GM08714 (cell line): ENCODE measurements around the gene MRM1.
A peak's percentile ranks its signal among the peaks of the same experiment; 100 is the strongest.

ENCODE experiments used
- H3K4me3 ChIP-seq: fragments of 200-500 bp; sonication (Bioruptor generic); 2 replicates; pipeline ENCODE4 v1.5.1; 2014; ENCODE audit warnings: mild to moderate bottlenecking, low read length, inconsistent platforms
- ZNF274 ChIP-seq: IDR thresholded peaks from 2 replicates; pipeline ENCODE4 v1.6.1; 2012; ENCODE audit warnings: mild to moderate bottlenecking, low read depth, low read length

MRM1 gene

GRCh38 chr17:36601303-36602029, at the start of gene MRM1:
Gene MRM1 (plus strand): TSS chr17:36601583. CDS start chr17:36601811, 228 bp downstream.
- TF ChIP-seq ZNF274 = no peak

GRCh38 chr17:36553459-36553858, 47.9 kb upstream of the MRM1 start:
- H3K4me3 ChIP-seq = no peak overlapping the region
- TF ChIP-seq ZNF274 = no peak

More at GRCh38 chr17:36601303-36602029, at the start of gene MRM1:
- peak within 1 kb of the TSS; percentile 84 for H3K4me3 ChIP-seq

- H3K4me3 ChIP-seq = no peak overlapping the region
- no peak for TF ChIP-seq ZNF274
Measured at GRCh38 chr17:36566081-36566480, 35.3 kb upstream of the MRM1 start.

GRCh38 chr17:36575028-36575427, 26.4 kb upstream of the MRM1 start:
- no peak for TF ChIP-seq ZNF274
- H3K4me3 ChIP-seq = no peak overlapping the region

GRCh38 chr17:36576793-36577192, 24.6 kb upstream of the MRM1 start:
- H3K4me3 ChIP-seq = no peak overlapping the region
- TF ChIP-seq ZNF274 = no peak

- no peak for TF ChIP-seq ZNF274
- no peak overlapping the region for H3K4me3 ChIP-seq
Measured at GRCh38 chr17:36578671-36579070, 22.7 kb upstream of the MRM1 start.

- no peak overlapping the region for H3K4me3 ChIP-seq
- no peak for TF ChIP-seq ZNF274
Measured at GRCh38 chr17:36583787-36584186, 17.6 kb upstream of the MRM1 start.

GRCh38 chr17:36586138-36586537, 15.2 kb upstream of the MRM1 start:
- no peak overlapping the region for H3K4me3 ChIP-seq
- TF ChIP-seq ZNF274 = no peak

- no peak overlapping the region for H3K4me3 ChIP-seq
- no peak for TF ChIP-seq ZNF274
Measured at GRCh38 chr17:36590082-36590481, 11.3 kb upstream of the MRM1 start.

GRCh38 chr17:36591434-36592315, 9.7 kb upstream of the MRM1 start, which contains the start of gene DHRS11:
Gene DHRS11 (plus strand): TSS chr17:36591879. CDS start chr17:36592010, 131 bp downstream.
- no peak for TF ChIP-seq ZNF274
- H3K4me3 ChIP-seq = peak within 1 kb of the TSS; percentile 79

GRCh38 chr17:36592316-36592715, 9.1 kb upstream of the MRM1 start:
- TF ChIP-seq ZNF274 = no peak
- peak overlapping the region; percentile 79 for H3K4me3 ChIP-seq

GRCh38 chr17:36592716-36593321, 8.6 kb upstream of the MRM1 start:
- H3K4me3 ChIP-seq = peak overlapping the region; percentile 79; the same call in 1 of the 2 replicates
- no peak for TF ChIP-seq ZNF274

GRCh38 chr17:36593656-36594316, 7.6 kb upstream of the MRM1 start:
- no peak for TF ChIP-seq ZNF274
- H3K4me3 ChIP-seq = no peak overlapping the region

GRCh38 chr17:36594626-36595401, 6.6 kb upstream of the MRM1 start:
- no peak for TF ChIP-seq ZNF274
- H3K4me3 ChIP-seq = no peak overlapping the region
